H1 (cell line): Measurements from ENCODE around the gene OLR1. TPM values are rescaled to one million over a fixed set of nuclear protein-coding genes. Genes with fewer than 3 reads are reported as not detected.

ENCODE experiments used
- SIRT6 ChIP-seq: IDR thresholded peaks from one replicate; pipeline ENCODE4 v1.7.1; 2012; ENCODE audit warnings: low read length, inconsistent platforms
- SIX5 ChIP-seq: IDR thresholded peaks from 2 replicates; pipeline ENCODE4 v1.6.1; 2011; ENCODE audit warnings: mild to moderate bottlenecking, low read depth, low read length
- YY1 ChIP-seq: IDR thresholded peaks from 2 replicates; pipeline ENCODE4 v1.6.1; 2011; ENCODE audit warnings: low read depth, mild to moderate bottlenecking, low read length
- polyA plus RNA-seq, 7 experiments: library from polyadenylated mRNA; depleted of rRNA in 3 of 7; stranded (reverse) in 5 of 7; unstranded in 2 of 7; fragments of >200 nt in 5 of 7; fragments of 200-250 nt in 2 of 7; gene quantifications; 1 replicate in 5 of 7; 2 replicates in 1 of 7; 4 replicates in 1 of 7; pipeline versions ENCODE4 v1.2.1 to v1.2.3, GENCODE V29; 2011 to 2013; ENCODE audit warnings: missing spikeins in 2 of 7, mixed read lengths in 2 of 7
- total RNA-seq: library from RNA; stranded (reverse); fragmentation: NEBNext Ultra II Directional; extraction: Animal tissue kit (Norgen Biotek cat#: 25700); gene quantifications from 2 replicates; pipeline ENCODE4 v1.2.1, GENCODE V29; 2021
- TF ChIP-seq, protein P1 (sequence below): fragments of 300-600 bp; sonication (generic); IDR thresholded peaks from 2 replicates; pipeline ENCODE4 v1.7.1; 2012; ENCODE audit warnings: low read length, moderate library complexity, mild to moderate bottlenecking, inconsistent platforms; ENCODE audit not compliant: insufficient replicate concordance

Gene OLR1
- total and polyA plus RNA-seq, 2 of the 8 experiments (the other 6 are each of a cell fraction or from before 2014, with no cell fraction given), result not detected

DNA sequence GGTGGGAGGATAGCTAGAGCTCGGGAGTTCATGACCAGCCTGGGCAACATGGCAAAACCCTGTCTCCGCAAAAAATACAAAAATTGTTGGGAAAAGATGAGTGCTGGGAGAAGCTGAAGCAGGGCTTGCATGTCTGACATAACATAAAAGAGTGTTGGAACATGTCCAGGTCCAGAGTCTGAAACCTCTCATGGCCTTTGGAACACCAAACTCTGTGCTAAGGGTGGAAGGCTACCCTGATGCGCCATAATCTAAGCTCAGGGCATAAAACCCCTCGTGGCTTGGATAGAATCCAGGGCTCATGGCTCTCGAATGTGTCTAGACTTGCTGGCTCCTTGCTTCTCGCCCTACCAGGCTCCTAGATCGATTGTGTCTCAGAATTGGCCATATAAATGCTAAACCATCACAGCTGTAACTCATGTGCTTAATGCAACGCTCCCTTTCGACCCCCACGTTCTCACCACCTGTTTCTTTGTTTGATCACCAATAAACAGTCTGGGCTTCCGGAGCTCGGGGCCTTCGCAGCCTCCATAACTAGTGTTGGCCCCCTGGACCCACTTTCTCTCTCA, 35.2 kb downstream of the OLR1 start (continued):
- TF ChIP-seq, protein P1, sequence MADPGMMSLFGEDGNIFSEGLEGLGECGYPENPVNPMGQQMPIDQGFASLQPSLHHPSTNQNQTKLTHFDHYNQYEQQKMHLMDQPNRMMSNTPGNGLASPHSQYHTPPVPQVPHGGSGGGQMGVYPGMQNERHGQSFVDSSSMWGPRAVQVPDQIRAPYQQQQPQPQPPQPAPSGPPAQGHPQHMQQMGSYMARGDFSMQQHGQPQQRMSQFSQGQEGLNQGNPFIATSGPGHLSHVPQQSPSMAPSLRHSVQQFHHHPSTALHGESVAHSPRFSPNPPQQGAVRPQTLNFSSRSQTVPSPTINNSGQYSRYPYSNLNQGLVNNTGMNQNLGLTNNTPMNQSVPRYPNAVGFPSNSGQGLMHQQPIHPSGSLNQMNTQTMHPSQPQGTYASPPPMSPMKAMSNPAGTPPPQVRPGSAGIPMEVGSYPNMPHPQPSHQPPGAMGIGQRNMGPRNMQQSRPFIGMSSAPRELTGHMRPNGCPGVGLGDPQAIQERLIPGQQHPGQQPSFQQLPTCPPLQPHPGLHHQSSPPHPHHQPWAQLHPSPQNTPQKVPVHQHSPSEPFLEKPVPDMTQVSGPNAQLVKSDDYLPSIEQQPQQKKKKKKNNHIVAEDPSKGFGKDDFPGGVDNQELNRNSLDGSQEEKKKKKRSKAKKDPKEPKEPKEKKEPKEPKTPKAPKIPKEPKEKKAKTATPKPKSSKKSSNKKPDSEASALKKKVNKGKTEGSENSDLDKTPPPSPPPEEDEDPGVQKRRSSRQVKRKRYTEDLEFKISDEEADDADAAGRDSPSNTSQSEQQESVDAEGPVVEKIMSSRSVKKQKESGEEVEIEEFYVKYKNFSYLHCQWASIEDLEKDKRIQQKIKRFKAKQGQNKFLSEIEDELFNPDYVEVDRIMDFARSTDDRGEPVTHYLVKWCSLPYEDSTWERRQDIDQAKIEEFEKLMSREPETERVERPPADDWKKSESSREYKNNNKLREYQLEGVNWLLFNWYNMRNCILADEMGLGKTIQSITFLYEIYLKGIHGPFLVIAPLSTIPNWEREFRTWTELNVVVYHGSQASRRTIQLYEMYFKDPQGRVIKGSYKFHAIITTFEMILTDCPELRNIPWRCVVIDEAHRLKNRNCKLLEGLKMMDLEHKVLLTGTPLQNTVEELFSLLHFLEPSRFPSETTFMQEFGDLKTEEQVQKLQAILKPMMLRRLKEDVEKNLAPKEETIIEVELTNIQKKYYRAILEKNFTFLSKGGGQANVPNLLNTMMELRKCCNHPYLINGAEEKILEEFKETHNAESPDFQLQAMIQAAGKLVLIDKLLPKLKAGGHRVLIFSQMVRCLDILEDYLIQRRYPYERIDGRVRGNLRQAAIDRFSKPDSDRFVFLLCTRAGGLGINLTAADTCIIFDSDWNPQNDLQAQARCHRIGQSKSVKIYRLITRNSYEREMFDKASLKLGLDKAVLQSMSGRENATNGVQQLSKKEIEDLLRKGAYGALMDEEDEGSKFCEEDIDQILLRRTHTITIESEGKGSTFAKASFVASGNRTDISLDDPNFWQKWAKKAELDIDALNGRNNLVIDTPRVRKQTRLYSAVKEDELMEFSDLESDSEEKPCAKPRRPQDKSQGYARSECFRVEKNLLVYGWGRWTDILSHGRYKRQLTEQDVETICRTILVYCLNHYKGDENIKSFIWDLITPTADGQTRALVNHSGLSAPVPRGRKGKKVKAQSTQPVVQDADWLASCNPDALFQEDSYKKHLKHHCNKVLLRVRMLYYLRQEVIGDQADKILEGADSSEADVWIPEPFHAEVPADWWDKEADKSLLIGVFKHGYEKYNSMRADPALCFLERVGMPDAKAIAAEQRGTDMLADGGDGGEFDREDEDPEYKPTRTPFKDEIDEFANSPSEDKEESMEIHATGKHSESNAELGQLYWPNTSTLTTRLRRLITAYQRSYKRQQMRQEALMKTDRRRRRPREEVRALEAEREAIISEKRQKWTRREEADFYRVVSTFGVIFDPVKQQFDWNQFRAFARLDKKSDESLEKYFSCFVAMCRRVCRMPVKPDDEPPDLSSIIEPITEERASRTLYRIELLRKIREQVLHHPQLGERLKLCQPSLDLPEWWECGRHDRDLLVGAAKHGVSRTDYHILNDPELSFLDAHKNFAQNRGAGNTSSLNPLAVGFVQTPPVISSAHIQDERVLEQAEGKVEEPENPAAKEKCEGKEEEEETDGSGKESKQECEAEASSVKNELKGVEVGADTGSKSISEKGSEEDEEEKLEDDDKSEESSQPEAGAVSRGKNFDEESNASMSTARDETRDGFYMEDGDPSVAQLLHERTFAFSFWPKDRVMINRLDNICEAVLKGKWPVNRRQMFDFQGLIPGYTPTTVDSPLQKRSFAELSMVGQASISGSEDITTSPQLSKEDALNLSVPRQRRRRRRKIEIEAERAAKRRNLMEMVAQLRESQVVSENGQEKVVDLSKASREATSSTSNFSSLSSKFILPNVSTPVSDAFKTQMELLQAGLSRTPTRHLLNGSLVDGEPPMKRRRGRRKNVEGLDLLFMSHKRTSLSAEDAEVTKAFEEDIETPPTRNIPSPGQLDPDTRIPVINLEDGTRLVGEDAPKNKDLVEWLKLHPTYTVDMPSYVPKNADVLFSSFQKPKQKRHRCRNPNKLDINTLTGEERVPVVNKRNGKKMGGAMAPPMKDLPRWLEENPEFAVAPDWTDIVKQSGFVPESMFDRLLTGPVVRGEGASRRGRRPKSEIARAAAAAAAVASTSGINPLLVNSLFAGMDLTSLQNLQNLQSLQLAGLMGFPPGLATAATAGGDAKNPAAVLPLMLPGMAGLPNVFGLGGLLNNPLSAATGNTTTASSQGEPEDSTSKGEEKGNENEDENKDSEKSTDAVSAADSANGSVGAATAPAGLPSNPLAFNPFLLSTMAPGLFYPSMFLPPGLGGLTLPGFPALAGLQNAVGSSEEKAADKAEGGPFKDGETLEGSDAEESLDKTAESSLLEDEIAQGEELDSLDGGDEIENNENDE, result no peak
- TF ChIP-seq SIX5 (no peak), YY1 (no peak), SIRT6 (no peak)
